ENCODE data around the gene P3R3URF.

The P3R3URF gene

GRCh38 chr1:46132529-46133180 lies 43.6 kb downstream of the P3R3URF start, which contains the start of gene PIK3R3:
TSS of gene PIK3R3 (minus strand) at chr1:46132629. CDS start at chr1:46131952, 677 bp downstream.
- Histone ChIP-seq H3K27me3 (ENCODE audit: control insufficient read depth in 3 of 3, insufficient read depth in 3 of 3, low read depth in 1 of 3, low read length in 3 of 3) (no peaks in the 10 kb centered on the region), H3K4me1 (ENCODE audit: control insufficient read depth in 2 of 2, insufficient read depth in 1 of 2, low read depth in 1 of 2, low read length in 2 of 2) (peaks cover 15 to 24% of the 10 kb centered on the region in 2 donors), H3K18ac (ENCODE audit: low read length) (peak within 1 kb of the TSS; percentile 100), H3K4me2 (ENCODE audit: insufficient read depth, low read length, poor library complexity, severe bottlenecking) (peak within 1 kb of the TSS; percentile 92), H3K79me1 (ENCODE audit: low read depth, low read length) (no peaks in the 10 kb centered on the region), H3K14ac (ENCODE audit: low read length) (no peak within 1 kb of the TSS), H2AK5ac (ENCODE audit: low read depth, low read length) (peak within 1 kb of the TSS; percentile 89), H2BK120ac (ENCODE audit: low read depth, low read length) (peak within 1 kb of the TSS; percentile 57), H2BK12ac (ENCODE audit: low read length) (peak within 1 kb of the TSS; percentile 59), H3K27ac (replicated peaks; ENCODE audit: low read length) (peak within 1 kb of the TSS; percentile 100), H3K4me3 (ENCODE audit: low read length in 2 of 2) (peak within 1 kb of the TSS; percentile 80 to 95), H3K9me3 (replicated peaks in 1 of 2; ENCODE audit: control insufficient read depth in 2 of 2, insufficient read depth in 1 of 2, low read depth in 1 of 2, low read length in 2 of 2) (no peaks in the 10 kb centered on the region), H4K8ac (ENCODE audit: low read depth, low read length) (peak within 1 kb of the TSS; percentile 78), H3K9ac (ENCODE audit: low read depth, low read length, poor library complexity) (peak within 1 kb of the TSS; percentile 93), H2AFZ (ENCODE audit: low read length) (peak within 1 kb of the TSS; percentile 95), H3K23ac (ENCODE audit: low read depth, low read length, poor library complexity) (peak within 1 kb of the TSS; percentile 95), H3K36me3 (replicated peaks in 1 of 2; ENCODE audit: control insufficient read depth in 2 of 2, insufficient read depth in 2 of 2, low read length in 2 of 2) (peaks cover 2 to 10% of the 10 kb centered on the region in 2 donors), H2BK5ac (ENCODE audit: low read length) (peak within 1 kb of the TSS; percentile 96), H4K91ac (ENCODE audit: low read depth, low read length, poor library complexity) (peak within 1 kb of the TSS; percentile 100), H2BK15ac (ENCODE audit: low read length) (peak within 1 kb of the TSS; percentile 70), H3K4ac (ENCODE audit: low read length) (no peak within 1 kb of the TSS)
- WGBS, 2 donors (ENCODE audit: extremely low coverage in 2 of 2, insufficient read length in 2 of 2, insufficient replicate concordance in 1 of 2) = no CpG with 5 or more reads among the region's 55 CpGs
- DNase-seq (ENCODE audit: low spot score) = peak; percentile 100

DNA sequence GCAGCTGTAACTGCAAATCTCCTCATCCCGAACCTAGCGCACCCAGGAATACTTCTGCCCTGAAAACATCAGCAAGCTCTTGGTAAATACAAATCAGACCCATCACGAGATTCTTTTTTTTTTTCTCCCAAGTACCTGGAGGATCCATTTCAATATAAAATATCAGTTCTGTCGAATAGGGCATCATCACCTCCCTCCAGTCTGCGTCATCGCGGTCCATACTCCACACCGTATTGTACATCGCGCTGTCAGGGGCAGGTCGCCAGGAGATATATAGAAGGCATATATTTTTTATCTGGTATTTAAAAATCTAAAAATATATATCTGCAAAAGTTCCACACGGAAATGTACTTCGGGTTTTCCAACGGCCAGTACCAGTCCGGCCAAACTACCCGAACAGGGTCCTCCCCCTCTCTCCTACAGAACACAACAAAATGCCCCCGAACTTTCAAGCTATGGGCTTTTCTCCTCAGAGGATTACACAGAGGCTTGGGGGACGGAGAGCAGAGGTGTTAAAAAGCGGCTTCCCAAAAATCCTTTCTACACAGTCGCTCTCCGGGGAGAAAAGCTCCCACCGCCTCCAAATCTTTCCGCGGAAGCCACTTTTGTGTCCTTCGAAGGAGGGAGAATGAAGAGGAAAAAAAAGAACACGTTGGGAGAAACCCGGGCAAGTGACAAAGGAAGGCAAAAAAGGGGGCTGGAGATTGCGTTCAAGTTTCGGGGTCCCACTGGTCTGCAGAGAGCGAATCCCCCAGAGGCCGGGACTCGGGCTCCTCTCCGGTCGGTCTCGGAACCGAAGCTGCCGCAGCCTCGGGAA lies 44.4 kb downstream of the P3R3URF start:
- H2BK5ac ChIP-seq (ENCODE audit: low read length) = peak overlapping the region; percentile 96
- no peaks in the 10 kb centered on the region for H3K79me1 ChIP-seq (ENCODE audit: low read depth, low read length)
- no CpG with 5 or more reads among the region's 38 CpGs for WGBS, 2 donors (ENCODE audit: extremely low coverage in 2 of 2, insufficient read length in 2 of 2, insufficient replicate concordance in 1 of 2)
- H3K36me3 ChIP-seq (replicated peaks in 1 of 2; ENCODE audit: control insufficient read depth in 2 of 2, insufficient read depth in 2 of 2, low read length in 2 of 2) = peaks cover 2 to 15% of the 10 kb centered on the region in 2 donors
- H3K4ac ChIP-seq (ENCODE audit: low read length) = no peak overlapping the region
- H3K9me3 ChIP-seq (replicated peaks in 1 of 2; ENCODE audit: control insufficient read depth in 2 of 2, insufficient read depth in 1 of 2, low read depth in 1 of 2, low read length in 2 of 2) = no peaks in the 10 kb centered on the region
- no peak overlapping the region for H2AK5ac ChIP-seq (ENCODE audit: low read depth, low read length)
- peak overlapping the region; percentile 57 for H2BK120ac ChIP-seq (ENCODE audit: low read depth, low read length)
- no peak for DNase-seq (ENCODE audit: low spot score)
- peak overlapping the region; percentile 80 to 95 for H3K4me3 ChIP-seq (ENCODE audit: low read length in 2 of 2)
- no peak overlapping the region for H4K8ac ChIP-seq (ENCODE audit: low read depth, low read length)
- H2BK15ac ChIP-seq (ENCODE audit: low read length) = peak overlapping the region; percentile 70
- peak overlapping the region; percentile 95 for H3K23ac ChIP-seq (ENCODE audit: low read depth, low read length, poor library complexity)
- peak overlapping the region; percentile 99 for H3K27ac ChIP-seq (replicated peaks; ENCODE audit: low read length)
- peak overlapping the region; percentile 95 for H2AFZ ChIP-seq (ENCODE audit: low read length)
- H3K4me1 ChIP-seq (ENCODE audit: control insufficient read depth in 2 of 2, insufficient read depth in 1 of 2, low read depth in 1 of 2, low read length in 2 of 2) = peaks cover 11 to 19% of the 10 kb centered on the region in 2 donors
- H3K4me2 ChIP-seq (ENCODE audit: insufficient read depth, low read length, poor library complexity, severe bottlenecking) = peak overlapping the region; percentile 47
- H2BK12ac ChIP-seq (ENCODE audit: low read length) = no peak overlapping the region
- H3K9ac ChIP-seq (ENCODE audit: low read depth, low read length, poor library complexity) = peak overlapping the region; percentile 72
- no peaks in the 10 kb centered on the region for H3K27me3 ChIP-seq (ENCODE audit: control insufficient read depth in 3 of 3, insufficient read depth in 3 of 3, low read depth in 1 of 3, low read length in 3 of 3)
- H4K91ac ChIP-seq (ENCODE audit: low read depth, low read length, poor library complexity) = no peak overlapping the region
- peak overlapping the region; percentile 95 for H3K18ac ChIP-seq (ENCODE audit: low read length)
- no peak overlapping the region for H3K14ac ChIP-seq (ENCODE audit: low read length)

GRCh38 chr1:46131093-46131492 lies 45.2 kb downstream of the P3R3URF start:
- H2BK12ac ChIP-seq (ENCODE audit: low read length) = no peak overlapping the region
- peak overlapping the region; percentile 80 for H3K4me3 ChIP-seq (ENCODE audit: low read length in 2 of 2)
- H3K79me1 ChIP-seq (ENCODE audit: low read depth, low read length) = no peaks in the 10 kb centered on the region
- H2AFZ ChIP-seq (ENCODE audit: low read length) = no peak overlapping the region
- no peak overlapping the region for H4K8ac ChIP-seq (ENCODE audit: low read depth, low read length)
- no peak overlapping the region for H2BK15ac ChIP-seq (ENCODE audit: low read length)
- no peak overlapping the region for H3K14ac ChIP-seq (ENCODE audit: low read length)
- no peak overlapping the region for H2BK120ac ChIP-seq (ENCODE audit: low read depth, low read length)
- H3K23ac ChIP-seq (ENCODE audit: low read depth, low read length, poor library complexity) = no peak overlapping the region
- no peak overlapping the region for H2AK5ac ChIP-seq (ENCODE audit: low read depth, low read length)
- H4K91ac ChIP-seq (ENCODE audit: low read depth, low read length, poor library complexity) = no peak overlapping the region
- peak overlapping the region; percentile 65 for H3K27ac ChIP-seq (replicated peaks; ENCODE audit: low read length)
- H3K4ac ChIP-seq (ENCODE audit: low read length) = no peak overlapping the region
- H3K18ac ChIP-seq (ENCODE audit: low read length) = no peak overlapping the region
- peaks cover 2 to 24% of the 10 kb centered on the region in 2 donors for H3K36me3 ChIP-seq (replicated peaks in 1 of 2; ENCODE audit: control insufficient read depth in 2 of 2, insufficient read depth in 2 of 2, low read length in 2 of 2)
- no peak overlapping the region for H3K4me2 ChIP-seq (ENCODE audit: insufficient read depth, low read length, poor library complexity, severe bottlenecking)
- H3K9me3 ChIP-seq (replicated peaks in 1 of 2; ENCODE audit: control insufficient read depth in 2 of 2, insufficient read depth in 1 of 2, low read depth in 1 of 2, low read length in 2 of 2) = peaks cover 0 to 2% of the 10 kb centered on the region in 2 donors
- no peaks in the 10 kb centered on the region for H3K27me3 ChIP-seq (ENCODE audit: control insufficient read depth in 3 of 3, insufficient read depth in 3 of 3, low read depth in 1 of 3, low read length in 3 of 3)
- peaks cover 7 to 15% of the 10 kb centered on the region in 2 donors for H3K4me1 ChIP-seq (ENCODE audit: control insufficient read depth in 2 of 2, insufficient read depth in 1 of 2, low read depth in 1 of 2, low read length in 2 of 2)
- DNase-seq (ENCODE audit: low spot score) = no peak
- WGBS, 2 donors (ENCODE audit: extremely low coverage in 2 of 2, insufficient read length in 2 of 2, insufficient replicate concordance in 1 of 2) = no CpG with 5 or more reads among the region's 10 CpGs
- H2BK5ac ChIP-seq (ENCODE audit: low read length) = no peak overlapping the region
- no peak overlapping the region for H3K9ac ChIP-seq (ENCODE audit: low read depth, low read length, poor library complexity)

DNA sequence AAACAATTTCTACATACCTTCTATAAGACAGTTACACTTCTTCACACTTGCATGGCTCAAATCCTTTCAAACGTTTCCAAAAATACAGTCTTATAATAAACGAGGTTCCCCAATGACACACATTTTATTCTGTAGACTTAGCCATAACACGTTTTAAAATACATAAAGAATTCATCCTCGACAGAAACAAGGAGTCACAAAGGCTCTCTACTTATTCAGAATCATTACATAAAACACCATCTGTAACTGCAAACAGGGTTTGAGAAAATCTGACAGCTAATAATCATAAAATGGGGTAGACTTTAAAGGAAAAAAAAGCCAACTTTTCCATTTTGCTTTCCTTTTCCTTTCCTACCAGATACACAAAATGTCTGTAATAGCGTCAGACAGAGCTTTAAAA lies 45.7 kb downstream of the P3R3URF start:
- Histone ChIP-seq H3K18ac (ENCODE audit: low read length) (no peak overlapping the region), H3K4me1 (ENCODE audit: control insufficient read depth in 2 of 2, insufficient read depth in 1 of 2, low read depth in 1 of 2, low read length in 2 of 2) (peaks cover 7 to 15% of the 10 kb centered on the region in 2 donors), H3K4me3 (ENCODE audit: low read length in 2 of 2) (peak overlapping the region; percentile 75 to 80), H2AK5ac (ENCODE audit: low read depth, low read length) (no peak overlapping the region), H3K4me2 (ENCODE audit: insufficient read depth, low read length, poor library complexity, severe bottlenecking) (no peak overlapping the region), H2BK12ac (ENCODE audit: low read length) (no peak overlapping the region), H3K23ac (ENCODE audit: low read depth, low read length, poor library complexity) (no peak overlapping the region), H3K9me3 (replicated peaks in 1 of 2; ENCODE audit: control insufficient read depth in 2 of 2, insufficient read depth in 1 of 2, low read depth in 1 of 2, low read length in 2 of 2) (peaks cover 0 to 3% of the 10 kb centered on the region in 2 donors), H2AFZ (ENCODE audit: low read length) (no peak overlapping the region), H2BK15ac (ENCODE audit: low read length) (no peak overlapping the region), H3K79me1 (ENCODE audit: low read depth, low read length) (no peaks in the 10 kb centered on the region), H2BK120ac (ENCODE audit: low read depth, low read length) (no peak overlapping the region), H4K8ac (ENCODE audit: low read depth, low read length) (no peak overlapping the region), H3K14ac (ENCODE audit: low read length) (no peak overlapping the region), H3K9ac (ENCODE audit: low read depth, low read length, poor library complexity) (no peak overlapping the region), H3K36me3 (replicated peaks in 1 of 2; ENCODE audit: control insufficient read depth in 2 of 2, insufficient read depth in 2 of 2, low read length in 2 of 2) (peaks cover 2 to 26% of the 10 kb centered on the region in 2 donors), H2BK5ac (ENCODE audit: low read length) (no peak overlapping the region), H4K91ac (ENCODE audit: low read depth, low read length, poor library complexity) (no peak overlapping the region), H3K4ac (ENCODE audit: low read length) (no peak overlapping the region), H3K27me3 (ENCODE audit: control insufficient read depth in 3 of 3, insufficient read depth in 3 of 3, low read depth in 1 of 3, low read length in 3 of 3) (no peaks in the 10 kb centered on the region), H3K27ac (replicated peaks; ENCODE audit: low read length) (no peak overlapping the region)
- DNase-seq (ENCODE audit: low spot score) = no peak
- no CpG with 5 or more reads among the region's 5 CpGs for WGBS, 2 donors (ENCODE audit: extremely low coverage in 2 of 2, insufficient read length in 2 of 2, insufficient replicate concordance in 1 of 2)

Data from neuronal stem cell (in vitro differentiated cells).